Vagina (tissue), 2 donors: ENCODE measurements around the gene UBE2G2. TPM values are rescaled to one million over a fixed set of nuclear protein-coding genes. Genes with fewer than 3 reads are reported as not detected.

Experiments
- DNase-seq, 2 donors: peaks; one replicate each; pipeline ENCODE4 v3.0.0-alpha.2; 2017; ENCODE audit errors: extremely low spot score in 2 of 2
- H3K27ac ChIP-seq: fragments of 200-600 bp; sonication (generic); one replicate; pipeline ENCODE4 v1.5.1; 2019
- H3K27me3 ChIP-seq: fragments of 200-600 bp; sonication (generic); one replicate; pipeline ENCODE4 v1.5.1; 2019
- H3K36me3 ChIP-seq, 2 donors: fragments of 200-600 bp; sonication (generic); one replicate each; pipeline ENCODE4 v1.5.1; 2017 to 2019
- H3K4me1 ChIP-seq: fragments of 200-600 bp; sonication (generic); one replicate; pipeline ENCODE4 v1.5.1; 2019
- H3K4me3 ChIP-seq, 2 donors: fragments of 200-600 bp; sonication (generic); 1 replicate in 1 of 2; 2 replicates in 1 of 2; pipeline ENCODE4 v1.5.1; 2016 to 2019
- H3K9me3 ChIP-seq: fragments of 200-600 bp; sonication (generic); one replicate; pipeline ENCODE4 v1.5.1; 2019
- POLR2A ChIP-seq, 2 donors: fragments of 450-650 bp; IDR thresholded peaks; one replicate each; pipeline ENCODE4 v1.6.1; 2017; ENCODE audit warnings: antibody characterized with exemption in 2 of 2, mild to moderate bottlenecking in 2 of 2, moderate library complexity in 2 of 2
- POLR2AphosphoS5 ChIP-seq, 2 donors: sonication (generic); formaldehyde crosslinking; IDR thresholded peaks; one replicate each; pipeline ENCODE4 v1.9.0; 2017; ENCODE audit warnings: antibody characterized with exemption in 2 of 2, mild to moderate bottlenecking in 2 of 2, low read depth in 1 of 2; ENCODE audit not compliant: insufficient read depth in 1 of 2
- intact Hi-C: fragments of 100-400 bp; cut with DNase I; formaldehyde crosslinking; loops from one replicate; pipeline ENCODE4 v1.15.1; 2023
- total RNA-seq: library from RNA; depleted of rRNA; stranded (reverse); fragments of >200 nt; gene quantifications from one replicate; pipeline ENCODE4 v1.2.3, GENCODE V29; 2016
- TF ChIP-seq, protein P1 (sequence below), 3 experiments: fragments of 450-650 bp in 2 of 3; fragments of 200-600 bp in 1 of 3; sonication (generic) in 1 of 3; IDR thresholded peaks; one replicate each; pipeline ENCODE4 v1.5.1; 2017 to 2019; ENCODE audit warnings: antibody characterized with exemption in 3 of 3, mild to moderate bottlenecking in 2 of 3, moderate library complexity in 2 of 3

The UBE2G2 gene
- total RNA-seq, 1 donor from 2014 or later, result 96.5 TPM

DNA sequence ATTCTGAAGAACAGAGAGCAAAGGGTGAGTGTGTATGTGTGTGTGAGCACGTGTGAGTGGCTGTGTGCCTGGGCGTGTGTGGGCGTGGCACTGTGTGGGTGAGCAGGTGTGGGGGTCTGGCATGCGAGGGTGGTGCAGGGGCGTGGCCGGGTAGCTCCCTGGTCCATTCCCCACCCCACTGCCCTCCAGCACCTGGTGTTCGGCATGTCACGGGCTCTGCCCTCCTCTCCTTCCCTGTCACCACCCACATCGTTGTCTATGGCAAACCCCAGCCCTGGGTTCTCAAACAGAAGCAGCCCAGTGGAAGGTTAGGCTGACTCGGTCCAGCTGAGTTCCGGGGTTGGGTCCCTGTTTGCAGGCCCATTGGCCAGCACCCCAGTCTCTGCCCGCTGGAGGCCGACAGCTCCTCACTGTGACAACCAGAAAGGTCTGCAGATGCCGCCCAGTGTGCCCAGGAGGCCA, 39.8 kb downstream of the UBE2G2 start:
- peaks cover 12% of the 10 kb centered on the region for H3K4me1 ChIP-seq
- H3K4me3 ChIP-seq, result no peak overlapping the region
- intact Hi-C loops, result no loop called here
- no peak overlapping the region for H3K27ac ChIP-seq
- no peaks in the 10 kb centered on the region for H3K36me3 ChIP-seq
- no peaks in the 10 kb centered on the region for H3K9me3 ChIP-seq
- no peak for DNase-seq
- H3K27me3 ChIP-seq, result no peaks in the 10 kb centered on the region
- TF ChIP-seq, protein P1, sequence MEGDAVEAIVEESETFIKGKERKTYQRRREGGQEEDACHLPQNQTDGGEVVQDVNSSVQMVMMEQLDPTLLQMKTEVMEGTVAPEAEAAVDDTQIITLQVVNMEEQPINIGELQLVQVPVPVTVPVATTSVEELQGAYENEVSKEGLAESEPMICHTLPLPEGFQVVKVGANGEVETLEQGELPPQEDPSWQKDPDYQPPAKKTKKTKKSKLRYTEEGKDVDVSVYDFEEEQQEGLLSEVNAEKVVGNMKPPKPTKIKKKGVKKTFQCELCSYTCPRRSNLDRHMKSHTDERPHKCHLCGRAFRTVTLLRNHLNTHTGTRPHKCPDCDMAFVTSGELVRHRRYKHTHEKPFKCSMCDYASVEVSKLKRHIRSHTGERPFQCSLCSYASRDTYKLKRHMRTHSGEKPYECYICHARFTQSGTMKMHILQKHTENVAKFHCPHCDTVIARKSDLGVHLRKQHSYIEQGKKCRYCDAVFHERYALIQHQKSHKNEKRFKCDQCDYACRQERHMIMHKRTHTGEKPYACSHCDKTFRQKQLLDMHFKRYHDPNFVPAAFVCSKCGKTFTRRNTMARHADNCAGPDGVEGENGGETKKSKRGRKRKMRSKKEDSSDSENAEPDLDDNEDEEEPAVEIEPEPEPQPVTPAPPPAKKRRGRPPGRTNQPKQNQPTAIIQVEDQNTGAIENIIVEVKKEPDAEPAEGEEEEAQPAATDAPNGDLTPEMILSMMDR (IDR thresholded peaks at IDR 0.05), result no peak
- TF ChIP-seq POLR2AphosphoS5 (IDR thresholded peaks at IDR 0.05; ENCODE audit: insufficient read depth in 1 of 2, low read depth in 1 of 2), result no peak
- no peak for TF ChIP-seq POLR2A (IDR thresholded peaks at IDR 0.05)

DNA sequence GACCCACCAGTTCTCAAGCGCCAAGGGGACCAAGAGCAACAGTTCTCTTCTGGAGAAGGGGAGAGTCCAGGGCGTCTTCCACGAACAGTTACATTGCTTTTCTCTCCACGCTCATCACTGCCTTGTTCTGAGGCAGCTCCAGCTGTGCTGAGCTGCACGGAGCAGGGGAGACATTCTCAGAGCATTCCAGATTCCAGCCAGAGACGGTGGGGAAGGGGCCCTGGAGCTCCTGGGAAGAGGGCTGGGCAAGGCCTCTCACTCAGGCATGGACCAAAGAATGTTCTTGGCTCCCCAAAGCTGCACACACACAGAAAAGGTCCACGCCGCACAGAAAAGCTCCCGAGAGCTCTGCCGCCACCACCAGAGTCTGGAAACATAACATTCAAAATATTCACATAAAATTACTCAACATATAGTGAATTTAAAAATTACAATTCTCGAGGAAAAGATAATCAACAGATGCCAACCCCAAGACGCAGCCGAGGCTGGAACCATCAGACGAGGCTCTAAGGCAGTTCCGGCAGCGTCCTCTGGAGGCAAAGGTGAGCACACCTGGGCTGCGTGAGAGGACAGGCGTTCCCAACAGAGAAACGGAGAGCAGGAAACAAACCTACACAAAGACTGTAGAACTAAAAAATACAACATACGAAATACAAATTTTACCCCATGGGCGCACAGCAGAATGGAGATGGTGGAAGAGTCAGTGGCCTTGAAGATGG, 40.5 kb downstream of the UBE2G2 start:
- TF ChIP-seq POLR2AphosphoS5 (IDR thresholded peaks at IDR 0.05; ENCODE audit: insufficient read depth in 1 of 2, low read depth in 1 of 2) (no peak), POLR2A (IDR thresholded peaks at IDR 0.05) (no peak)
- TF ChIP-seq, protein P1 (IDR thresholded peaks at IDR 0.05), result no peak
- intact Hi-C loops, result no loop called here
- no peaks in the 10 kb centered on the region for H3K27me3 ChIP-seq

DNA sequence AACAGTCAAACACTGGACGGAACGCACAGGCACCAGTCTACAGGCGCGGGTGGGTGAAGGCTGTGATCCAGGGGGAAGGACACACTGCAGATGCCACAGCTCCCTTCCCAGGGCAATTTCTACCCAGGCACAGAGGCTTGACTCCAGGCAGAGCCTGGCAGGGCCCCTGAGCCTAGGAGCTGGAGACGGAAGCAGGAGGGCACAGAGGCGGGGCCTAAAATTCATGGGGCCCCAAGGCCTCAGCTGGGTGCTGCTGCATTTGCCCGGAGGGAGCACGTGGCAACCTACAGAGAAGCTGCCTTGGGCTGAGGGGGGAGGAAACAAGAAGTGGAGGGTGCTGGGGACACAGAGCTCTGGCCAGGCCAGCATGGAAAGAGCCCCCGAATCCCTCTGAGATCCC, 41.2 kb downstream of the UBE2G2 start:
- TF ChIP-seq POLR2AphosphoS5 (IDR thresholded peaks at IDR 0.05; ENCODE audit: insufficient read depth in 1 of 2, low read depth in 1 of 2) (no peak), POLR2A (IDR thresholded peaks at IDR 0.05) (no peak)
- TF ChIP-seq, protein P1 (IDR thresholded peaks at IDR 0.05), result no peak
- H3K27me3 ChIP-seq, result no peaks in the 10 kb centered on the region
- no peaks in the 10 kb centered on the region for H3K36me3 ChIP-seq
- peaks cover 5% of the 10 kb centered on the region for H3K4me1 ChIP-seq
- intact Hi-C loops, result no loop called here
- DNase-seq, result no peak
- H3K9me3 ChIP-seq, result no peaks in the 10 kb centered on the region
- H3K4me3 ChIP-seq, result no peak overlapping the region
- H3K27ac ChIP-seq, result no peak overlapping the region

More for the DNA sequence above, 40.5 kb downstream of the UBE2G2 start:
- Histone ChIP-seq H3K4me3 (no peak overlapping the region), H3K36me3 (no peaks in the 10 kb centered on the region), H3K4me1 (peaks cover 12% of the 10 kb centered on the region), H3K27ac (no peak overlapping the region), H3K9me3 (no peaks in the 10 kb centered on the region)
- DNase-seq, result no peak

DNA sequence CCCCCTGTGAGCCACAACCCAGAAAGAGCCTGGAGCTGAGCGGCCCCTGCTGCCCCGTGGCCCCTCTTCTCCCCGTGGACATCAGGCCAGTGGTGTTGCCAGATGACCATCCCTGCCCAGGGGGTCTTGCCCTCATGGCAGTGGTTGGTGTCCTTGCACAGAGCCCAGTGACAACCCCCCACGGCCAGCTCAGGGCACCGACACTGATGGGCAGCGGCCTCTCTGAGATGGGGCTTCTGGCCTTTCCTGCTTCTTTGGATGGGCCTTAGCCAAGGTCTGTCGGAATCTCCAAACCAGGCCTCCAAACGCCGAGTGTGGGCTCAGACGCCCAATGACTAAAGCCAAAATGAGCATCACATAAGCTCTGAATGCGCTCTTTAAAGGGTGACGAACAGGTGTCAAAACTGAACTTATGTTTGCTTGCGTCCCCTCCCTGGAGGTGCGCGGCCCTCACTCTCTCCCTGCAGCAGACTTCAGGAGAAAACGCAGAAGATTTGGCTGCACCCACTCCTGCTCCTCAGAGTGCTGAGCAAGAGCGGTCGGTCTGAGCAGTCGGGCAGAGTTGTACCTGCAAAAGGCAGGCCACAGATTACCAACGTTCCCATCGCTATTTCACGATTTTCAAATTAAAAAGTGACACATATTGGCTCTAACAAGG, 41.9 kb downstream of the UBE2G2 start:
- Histone ChIP-seq H3K4me1 (no peaks in the 10 kb centered on the region), H3K27ac (no peak overlapping the region), H3K9me3 (no peaks in the 10 kb centered on the region), H3K27me3 (no peaks in the 10 kb centered on the region), H3K36me3 (no peaks in the 10 kb centered on the region), H3K4me3 (no peak overlapping the region)
- TF ChIP-seq, protein P1 (IDR thresholded peaks at IDR 0.05), result no peak
- TF ChIP-seq POLR2A (IDR thresholded peaks at IDR 0.05) (no peak), POLR2AphosphoS5 (IDR thresholded peaks at IDR 0.05; ENCODE audit: insufficient read depth in 1 of 2, low read depth in 1 of 2) (no peak)
- intact Hi-C loops, result no loop called here
- no peak for DNase-seq
